Tibial nerve (tissue), 4 donors: ENCODE results near the gene TTC23. TPM values are rescaled to one million over a fixed set of nuclear protein-coding genes. Genes with fewer than 3 reads are reported as not detected.

ENCODE experiments used
- DNase-seq, 2 donors: peaks; one replicate each; pipeline ENCODE4 v3.0.0-alpha.2; 2019; ENCODE audit warnings: low spot score in 2 of 2
- H3K27ac ChIP-seq, 4 donors: fragments of 200-600 bp; sonication (generic) in 3 of 4; one replicate each; pipeline ENCODE4 v1.5.1; 2017 to 2019; ENCODE audit warnings: mild to moderate bottlenecking in 1 of 4
- H3K27me3 ChIP-seq, 2 donors: fragments of 200-600 bp; sonication (generic) in 1 of 2; one replicate each; pipeline versions ENCODE4 v1.5.1 to v1.6.0; 2017 to 2019
- H3K36me3 ChIP-seq, 3 donors: fragments of 200-600 bp; sonication (generic); one replicate each; pipeline ENCODE4 v1.5.1; 2018 to 2019
- H3K4me1 ChIP-seq, 4 donors: fragments of 200-600 bp; sonication (generic) in 3 of 4; one replicate each; pipeline ENCODE4 v1.5.1; 2017 to 2019
- H3K4me3 ChIP-seq, 4 donors: fragments of 200-600 bp; sonication (generic) in 3 of 4; one replicate each; pipeline ENCODE4 v1.5.1; 2017 to 2019; ENCODE audit warnings: mild to moderate bottlenecking in 1 of 4, moderate library complexity in 1 of 4
- H3K9me3 ChIP-seq, 4 donors: fragments of 200-600 bp; sonication (generic) in 3 of 4; one replicate each; pipeline ENCODE4 v1.5.1; 2017 to 2019
- EP300 ChIP-seq, 2 donors: sonication (generic); formaldehyde crosslinking; IDR thresholded peaks; one replicate each; pipeline ENCODE4 v1.6.1; 2017; ENCODE audit warnings: antibody characterized with exemption in 2 of 2, mild to moderate bottlenecking in 1 of 2
- POLR2A ChIP-seq, 2 donors: fragments of 450-650 bp; IDR thresholded peaks; one replicate each; pipeline ENCODE4 v1.6.1; 2017; ENCODE audit warnings: antibody characterized with exemption in 2 of 2, mild to moderate bottlenecking in 2 of 2, moderate library complexity in 2 of 2
- WGBS, 2 donors: methylation state at CpG; one replicate each; pipeline ENCODE4 v1.1.5; 2018; 5-methylcytosine and 5-hydroxymethylcytosine counted together
- total RNA-seq, 4 donors: library from RNA; depleted of rRNA; stranded (reverse); fragments of >200 nt; gene quantifications; one replicate each; pipeline ENCODE4 v1.1.0, GENCODE V29; 2016
- TF ChIP-seq, protein P1 (sequence below), 5 experiments: fragments of 200-600 bp in 3 of 5; fragments of 450-650 bp in 2 of 5; sonication (generic) in 3 of 5; IDR thresholded peaks; one replicate each; pipeline ENCODE4 v1.5.1; 2016 to 2019; ENCODE audit warnings: antibody characterized with exemption in 5 of 5, mild to moderate bottlenecking in 3 of 5, moderate library complexity in 2 of 5

The TTC23 gene
- total RNA-seq, 4 donors from 2014 or later, result 19.3 to 59.2 (median 25.7) TPM

DNA sequence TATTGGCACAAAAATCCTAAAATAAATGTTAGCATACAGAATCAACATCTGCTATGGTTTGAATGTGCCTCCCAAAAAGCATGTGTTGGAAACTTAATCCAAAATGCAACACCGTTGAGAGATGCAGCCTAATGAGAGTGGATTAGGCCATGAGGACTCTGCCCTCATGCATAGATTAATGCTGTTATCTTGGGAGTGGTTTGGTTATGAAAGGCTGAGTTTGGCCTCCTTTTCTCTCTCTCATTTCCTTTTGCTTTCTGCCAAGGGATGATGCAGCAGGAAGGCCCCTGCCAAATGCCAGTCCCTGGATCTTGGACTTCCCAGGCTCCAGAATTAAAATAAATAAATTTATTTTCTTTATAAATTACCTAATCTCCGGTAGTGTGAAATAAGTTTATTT is 95.1 kb downstream of the TTC23 start:
- no peak for DNase-seq
- Histone ChIP-seq H3K4me1 (no peaks in the 10 kb centered on the region), H3K36me3 (peaks cover 0 to 64% (median 0%) of the 10 kb centered on the region in 3 donors), H3K9me3 (no peaks in the 10 kb centered on the region), H3K27me3 (no peaks in the 10 kb centered on the region), H3K27ac (no peak overlapping the region), H3K4me3 (no peak overlapping the region)
- TF ChIP-seq, protein P1, sequence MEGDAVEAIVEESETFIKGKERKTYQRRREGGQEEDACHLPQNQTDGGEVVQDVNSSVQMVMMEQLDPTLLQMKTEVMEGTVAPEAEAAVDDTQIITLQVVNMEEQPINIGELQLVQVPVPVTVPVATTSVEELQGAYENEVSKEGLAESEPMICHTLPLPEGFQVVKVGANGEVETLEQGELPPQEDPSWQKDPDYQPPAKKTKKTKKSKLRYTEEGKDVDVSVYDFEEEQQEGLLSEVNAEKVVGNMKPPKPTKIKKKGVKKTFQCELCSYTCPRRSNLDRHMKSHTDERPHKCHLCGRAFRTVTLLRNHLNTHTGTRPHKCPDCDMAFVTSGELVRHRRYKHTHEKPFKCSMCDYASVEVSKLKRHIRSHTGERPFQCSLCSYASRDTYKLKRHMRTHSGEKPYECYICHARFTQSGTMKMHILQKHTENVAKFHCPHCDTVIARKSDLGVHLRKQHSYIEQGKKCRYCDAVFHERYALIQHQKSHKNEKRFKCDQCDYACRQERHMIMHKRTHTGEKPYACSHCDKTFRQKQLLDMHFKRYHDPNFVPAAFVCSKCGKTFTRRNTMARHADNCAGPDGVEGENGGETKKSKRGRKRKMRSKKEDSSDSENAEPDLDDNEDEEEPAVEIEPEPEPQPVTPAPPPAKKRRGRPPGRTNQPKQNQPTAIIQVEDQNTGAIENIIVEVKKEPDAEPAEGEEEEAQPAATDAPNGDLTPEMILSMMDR (IDR thresholded peaks at IDR 0.05), result no peak
- TF ChIP-seq EP300 (IDR thresholded peaks at IDR 0.05), result no peak
- TF ChIP-seq POLR2A (IDR thresholded peaks at IDR 0.05), result no peak
- WGBS, 2 donors, result 71 to 75% methylated on average over 2 of the region's 2 CpGs

DNA sequence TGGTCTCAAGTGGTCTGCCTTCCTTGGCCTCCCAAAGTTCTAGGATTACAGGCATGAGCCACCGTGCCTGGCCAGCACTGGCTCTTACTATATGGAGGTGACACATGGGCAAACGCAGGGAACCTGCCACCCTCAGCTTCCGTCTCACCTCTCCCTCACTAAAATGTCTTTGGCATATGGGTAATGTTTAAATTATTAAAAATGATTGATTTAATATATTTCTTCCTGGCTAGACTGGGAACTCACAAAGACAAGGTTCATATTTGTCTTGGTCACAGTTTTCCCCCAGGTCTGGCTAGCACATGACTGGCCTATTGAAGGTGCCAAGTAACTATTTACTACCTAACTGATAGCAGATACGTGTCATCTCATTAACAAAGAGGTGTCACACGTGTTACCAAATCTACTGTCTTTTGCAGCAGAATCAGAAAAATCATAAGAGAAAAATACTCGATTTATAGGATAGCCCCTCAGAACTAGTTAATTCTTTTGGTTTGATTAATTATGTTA is 96.3 kb downstream of the TTC23 start:
- H3K4me3 ChIP-seq, result no peak overlapping the region
- H3K27ac ChIP-seq, result no peak overlapping the region
- H3K4me1 ChIP-seq, result no peaks in the 10 kb centered on the region
- H3K36me3 ChIP-seq, result peaks cover 0 to 61% (median 0%) of the 10 kb centered on the region in 3 donors
- 88 to 95% methylated on average over 6 of the region's 6 CpGs for WGBS, 2 donors
- no peaks in the 10 kb centered on the region for H3K27me3 ChIP-seq
- H3K9me3 ChIP-seq, result no peaks in the 10 kb centered on the region
- no peak for DNase-seq
- TF ChIP-seq EP300 (IDR thresholded peaks at IDR 0.05), result no peak
- TF ChIP-seq POLR2A (IDR thresholded peaks at IDR 0.05), result no peak
- TF ChIP-seq, protein P1 (IDR thresholded peaks at IDR 0.05), result no peak

DNA sequence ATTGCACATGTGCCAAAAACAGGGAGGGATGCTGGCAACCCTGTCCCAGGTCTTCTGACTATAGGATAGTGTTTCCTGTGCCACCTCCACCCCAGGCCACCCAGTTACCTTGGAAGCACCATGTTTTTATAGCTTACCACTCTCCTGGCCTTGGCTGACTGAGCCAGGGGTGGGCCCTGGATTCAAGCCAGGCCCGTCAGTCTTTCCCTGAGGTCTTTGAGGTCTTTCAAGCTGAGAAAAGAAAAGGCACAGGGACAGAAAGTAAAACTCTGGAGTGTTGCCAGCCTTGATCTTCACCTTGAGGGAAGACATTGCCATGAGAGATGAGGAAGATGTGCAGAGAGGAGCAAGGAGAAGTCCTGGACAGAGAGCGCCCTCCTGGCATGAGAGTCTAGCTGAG is 98.2 kb downstream of the TTC23 start:
- TF ChIP-seq EP300 (IDR thresholded peaks at IDR 0.05) (no peak), POLR2A (IDR thresholded peaks at IDR 0.05) (no peak)
- TF ChIP-seq, protein P1 (IDR thresholded peaks at IDR 0.05), result no peak
- WGBS, 2 donors, result 76 to 81% methylated on average over 2 of the region's 2 CpGs
- Histone ChIP-seq H3K27ac (no peak overlapping the region), H3K4me1 (no peaks in the 10 kb centered on the region), H3K4me3 (no peak overlapping the region), H3K9me3 (no peaks in the 10 kb centered on the region), H3K27me3 (no peaks in the 10 kb centered on the region), H3K36me3 (peaks cover 0 to 65% (median 0%) of the 10 kb centered on the region in 3 donors)
- DNase-seq, result no peak

DNA sequence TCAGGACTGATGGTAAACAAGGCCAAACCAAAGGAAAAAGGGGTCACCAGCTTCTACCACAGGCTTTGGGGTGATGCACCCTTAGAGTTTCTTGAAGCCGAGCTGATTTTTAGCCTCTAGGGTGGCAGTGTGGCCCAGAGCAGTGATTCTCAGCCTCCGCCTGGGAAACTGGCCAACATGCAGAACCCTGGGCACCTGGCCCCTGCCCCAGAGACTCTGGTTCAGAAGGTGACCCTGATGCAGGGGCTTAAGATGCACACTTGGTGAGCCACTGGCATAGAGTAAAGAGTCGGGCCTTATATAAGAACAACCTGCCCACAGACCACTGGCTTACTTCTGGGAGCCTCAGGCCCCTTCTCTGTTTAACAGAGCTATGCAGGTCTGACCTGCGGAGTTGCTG is 100.0 kb downstream of the TTC23 start:
- no peak overlapping the region for H3K27ac ChIP-seq
- 87 to 90% methylated on average over 3 of the region's 4 CpGs for WGBS, 2 donors
- TF ChIP-seq POLR2A (IDR thresholded peaks at IDR 0.05), result no peak
- TF ChIP-seq EP300 (IDR thresholded peaks at IDR 0.05), result no peak
- TF ChIP-seq, protein P1 (IDR thresholded peaks at IDR 0.05), result no peak
- peaks cover 0 to 62% (median 0%) of the 10 kb centered on the region in 3 donors for H3K36me3 ChIP-seq
- no peaks in the 10 kb centered on the region for H3K27me3 ChIP-seq
- H3K9me3 ChIP-seq, result no peaks in the 10 kb centered on the region
- DNase-seq, result no peak
- no peak overlapping the region for H3K4me3 ChIP-seq
- H3K4me1 ChIP-seq, result peaks cover 0 to 2% (median under 1%) of the 10 kb centered on the region in 4 donors

DNA sequence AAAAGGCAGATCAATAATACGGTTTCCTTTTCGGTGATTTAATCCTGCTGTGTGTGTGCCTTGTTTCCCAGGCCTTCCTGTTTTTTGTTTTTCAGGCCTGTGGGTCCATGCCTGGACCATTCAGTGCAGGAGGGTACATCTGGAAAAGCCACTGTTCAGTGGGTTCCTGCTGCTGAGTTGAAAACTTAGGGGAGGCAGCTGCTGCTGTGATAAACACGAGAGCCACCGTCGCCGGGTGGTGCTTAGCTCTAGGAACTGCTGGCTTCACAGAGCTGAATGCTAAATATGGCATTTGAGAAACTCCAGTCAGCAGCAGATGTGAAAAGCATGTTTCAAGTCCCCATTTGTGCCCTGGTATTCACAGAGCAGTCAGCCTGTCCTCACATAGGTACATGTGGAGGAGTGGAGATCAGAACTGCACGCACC is 100.5 kb downstream of the TTC23 start:
- TF ChIP-seq EP300 (IDR thresholded peaks at IDR 0.05) (no peak), POLR2A (IDR thresholded peaks at IDR 0.05) (no peak)
- TF ChIP-seq, protein P1 (IDR thresholded peaks at IDR 0.05), result no peak
- no peaks in the 10 kb centered on the region for H3K27me3 ChIP-seq
- WGBS, 2 donors, result 50 to 69% methylated on average over 7 of the region's 7 CpGs
- no peak overlapping the region for H3K27ac ChIP-seq
- H3K9me3 ChIP-seq, result no peaks in the 10 kb centered on the region
- no peak for DNase-seq
- H3K36me3 ChIP-seq, result peaks cover 0 to 57% (median 0%) of the 10 kb centered on the region in 3 donors
- no peak overlapping the region for H3K4me3 ChIP-seq
- peaks cover 0 to 7% (median 3%) of the 10 kb centered on the region in 4 donors for H3K4me1 ChIP-seq
